ENCODE measurements around the gene SERINC3. TPM values are rescaled to one million over a fixed set of nuclear protein-coding genes. Genes with fewer than 3 reads are reported as not detected.

Gene SERINC3
- total and polyA plus RNA-seq, 10 of the 15 experiments (the other 5 are each of a cell fraction or from before 2014, with no cell fraction given) = 24.5 to 96.8 (median 38.8) TPM

DNA sequence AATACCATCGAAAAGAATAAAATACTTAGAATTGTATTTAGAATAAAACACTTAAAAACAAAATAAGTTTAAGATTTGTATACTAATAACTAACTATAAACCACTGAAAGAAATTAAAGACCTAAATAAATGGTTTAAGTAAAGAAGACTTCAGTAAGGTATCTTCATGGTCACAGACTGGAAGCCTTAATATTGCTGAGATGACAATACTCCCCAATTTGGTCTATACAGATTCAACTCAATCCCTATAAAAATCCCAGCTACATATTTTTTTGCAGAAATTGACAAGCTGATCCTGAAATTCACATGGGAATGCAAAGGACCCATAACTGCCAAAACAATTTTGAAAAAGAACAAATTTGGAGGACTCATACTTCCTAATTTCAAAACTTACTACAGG lies 18.9 kb downstream of the SERINC3 start:
- intact Hi-C loops (cut with micrococcal nuclease; ENCODE audit: unreplicated experiment) (no loop called here), in situ Hi-C loops (cut with MboI) (no loop called here)
- no peak overlapping the region for H3K4me3 ChIP-seq
- no TSS peak for BruUV-seq (replicated peaks)
- no peak overlapping the region for H3K4me2 ChIP-seq (ENCODE audit: control insufficient read depth, insufficient read depth)
- no peak for TF ChIP-seq DPF2 (IDR thresholded peaks at IDR 0.05)
- no peak for TF ChIP-seq ZBED1 (IDR thresholded peaks at IDR 0.05; ENCODE audit: borderline replicate concordance)
- TF ChIP-seq CHD2 (IDR thresholded peaks at IDR 0.05; ENCODE audit: borderline replicate concordance, low read depth, low read length) = no peak
- TF ChIP-seq RCOR1 (conservative IDR thresholded peaks at IDR 0.05; ENCODE audit: low read depth, low read length) = no peak
- TF ChIP-seq EED (IDR thresholded peaks at IDR 0.05; ENCODE audit: low read depth) = no peak
- TF ChIP-seq, protein P1, sequence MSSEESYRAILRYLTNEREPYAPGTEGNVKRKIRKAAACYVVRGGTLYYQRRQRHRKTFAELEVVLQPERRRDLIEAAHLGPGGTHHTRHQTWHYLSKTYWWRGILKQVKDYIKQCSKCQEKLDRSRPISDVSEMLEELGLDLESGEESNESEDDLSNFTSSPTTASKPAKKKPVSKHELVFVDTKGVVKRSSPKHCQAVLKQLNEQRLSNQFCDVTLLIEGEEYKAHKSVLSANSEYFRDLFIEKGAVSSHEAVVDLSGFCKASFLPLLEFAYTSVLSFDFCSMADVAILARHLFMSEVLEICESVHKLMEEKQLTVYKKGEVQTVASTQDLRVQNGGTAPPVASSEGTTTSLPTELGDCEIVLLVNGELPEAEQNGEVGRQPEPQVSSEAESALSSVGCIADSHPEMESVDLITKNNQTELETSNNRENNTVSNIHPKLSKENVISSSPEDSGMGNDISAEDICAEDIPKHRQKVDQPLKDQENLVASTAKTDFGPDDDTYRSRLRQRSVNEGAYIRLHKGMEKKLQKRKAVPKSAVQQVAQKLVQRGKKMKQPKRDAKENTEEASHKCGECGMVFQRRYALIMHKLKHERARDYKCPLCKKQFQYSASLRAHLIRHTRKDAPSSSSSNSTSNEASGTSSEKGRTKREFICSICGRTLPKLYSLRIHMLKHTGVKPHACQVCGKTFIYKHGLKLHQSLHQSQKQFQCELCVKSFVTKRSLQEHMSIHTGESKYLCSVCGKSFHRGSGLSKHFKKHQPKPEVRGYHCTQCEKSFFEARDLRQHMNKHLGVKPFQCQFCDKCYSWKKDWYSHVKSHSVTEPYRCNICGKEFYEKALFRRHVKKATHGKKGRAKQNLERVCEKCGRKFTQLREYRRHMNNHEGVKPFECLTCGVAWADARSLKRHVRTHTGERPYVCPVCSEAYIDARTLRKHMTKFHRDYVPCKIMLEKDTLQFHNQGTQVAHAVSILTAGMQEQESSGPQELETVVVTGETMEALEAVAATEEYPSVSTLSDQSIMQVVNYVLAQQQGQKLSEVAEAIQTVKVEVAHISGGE (CRISPR knock-in tag; IDR thresholded peaks at IDR 0.05) = no peak
- FAIRE-seq (no peak), DNase-seq (ENCODE audit: low read depth, low spot score) (no peak), ATAC-seq (no peak)
- no peak overlapping the region for H2AFZ ChIP-seq (ENCODE audit: control insufficient read depth, low read depth, low read length)
- 91% methylated on average over 1 of the region's 1 CpG for WGBS (ENCODE audit: insufficient coverage, insufficient replicate concordance, low lambda C conversion rate, missing lambda C conversion rate)
- SMC1A ChIA-PET (ENCODE audit: uncharacterized antibody, unreplicated experiment) = no interaction called here
- CTCF ChIA-PET = interaction anchor here (0.9 to 2.0 kb wide), 3 partner anchors 12 to 19 kb away, joined by 3 to 5 read pairs (median 5); partner anchors contain the start of gene SERINC3
- H3K27ac ChIP-seq (ENCODE audit: control insufficient read depth, insufficient read depth) = no peak overlapping the region
- H3K9ac ChIP-seq (ENCODE audit: control insufficient read depth, insufficient read depth, low read length) = no peak overlapping the region
- H3K9me3 ChIP-seq (replicated peaks; ENCODE audit: control insufficient read depth, insufficient read depth, low read length) = no peaks in the 10 kb centered on the region
- no peaks in the 10 kb centered on the region for H4K20me1 ChIP-seq (ENCODE audit: control insufficient read depth, insufficient read depth)
- RAD21 ChIA-PET (ENCODE audit: unreplicated experiment) = interaction anchor here (0.7 kb wide), 1 partner anchor 107 kb away, joined by 3 read pairs; no protein-coding TSS in a partner anchor
- POLR2A ChIA-PET = interaction anchor here (0.8 kb wide), 1 partner anchor 180 kb away, joined by 3 read pairs; no protein-coding TSS in a partner anchor
- H3K36me3 ChIP-seq (ENCODE audit: control insufficient read depth in 2 of 2, insufficient read depth in 2 of 2, low read length in 1 of 2) = peaks cover 16 to 38% of the 10 kb centered on the region in 2 experiments
- no peaks in the 10 kb centered on the region for H3K27me3 ChIP-seq (replicated peaks in 1 of 2; ENCODE audit: control insufficient read depth in 2 of 2, insufficient read depth in 2 of 2, low read length in 1 of 2)
- H3K4me1 ChIP-seq (ENCODE audit: control insufficient read depth, insufficient read depth, low read length) = no peaks in the 10 kb centered on the region
- no peaks in the 10 kb centered on the region for H3K79me2 ChIP-seq (ENCODE audit: control insufficient read depth, insufficient read depth, low read length)
